Stomach (tissue), 4 donors: ENCODE data around the gene PIK3R6.

Source experiments
- EP300 ChIP-seq: sonication (generic); formaldehyde crosslinking; IDR thresholded peaks from one replicate; pipeline ENCODE4 v1.6.1; 2017; ENCODE audit warnings: antibody characterized with exemption
- POLR2A ChIP-seq, 4 donors: fragments of 450-650 bp; IDR thresholded peaks; one replicate each; pipeline ENCODE4 v1.6.1; 2016; ENCODE audit warnings: antibody characterized with exemption in 4 of 4, control low read depth in 2 of 4, mild to moderate bottlenecking in 1 of 4, moderate library complexity in 1 of 4
- POLR2AphosphoS5 ChIP-seq, 3 donors: sonication (generic); formaldehyde crosslinking; IDR thresholded peaks; one replicate each; pipeline ENCODE4 v1.6.1; 2016; ENCODE audit warnings: antibody characterized with exemption in 3 of 3
- TF ChIP-seq, protein P1 (sequence below), 7 experiments: fragments of 450-650 bp in 4 of 7; fragments of 200-600 bp in 3 of 7; sonication (generic) in 3 of 7; IDR thresholded peaks; one replicate each; pipeline ENCODE4 v1.5.1; 2016 to 2019; ENCODE audit warnings: antibody characterized with exemption in 7 of 7, control low read depth in 2 of 7, mild to moderate bottlenecking in 1 of 7

- TF ChIP-seq, protein P1, sequence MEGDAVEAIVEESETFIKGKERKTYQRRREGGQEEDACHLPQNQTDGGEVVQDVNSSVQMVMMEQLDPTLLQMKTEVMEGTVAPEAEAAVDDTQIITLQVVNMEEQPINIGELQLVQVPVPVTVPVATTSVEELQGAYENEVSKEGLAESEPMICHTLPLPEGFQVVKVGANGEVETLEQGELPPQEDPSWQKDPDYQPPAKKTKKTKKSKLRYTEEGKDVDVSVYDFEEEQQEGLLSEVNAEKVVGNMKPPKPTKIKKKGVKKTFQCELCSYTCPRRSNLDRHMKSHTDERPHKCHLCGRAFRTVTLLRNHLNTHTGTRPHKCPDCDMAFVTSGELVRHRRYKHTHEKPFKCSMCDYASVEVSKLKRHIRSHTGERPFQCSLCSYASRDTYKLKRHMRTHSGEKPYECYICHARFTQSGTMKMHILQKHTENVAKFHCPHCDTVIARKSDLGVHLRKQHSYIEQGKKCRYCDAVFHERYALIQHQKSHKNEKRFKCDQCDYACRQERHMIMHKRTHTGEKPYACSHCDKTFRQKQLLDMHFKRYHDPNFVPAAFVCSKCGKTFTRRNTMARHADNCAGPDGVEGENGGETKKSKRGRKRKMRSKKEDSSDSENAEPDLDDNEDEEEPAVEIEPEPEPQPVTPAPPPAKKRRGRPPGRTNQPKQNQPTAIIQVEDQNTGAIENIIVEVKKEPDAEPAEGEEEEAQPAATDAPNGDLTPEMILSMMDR (IDR thresholded peaks at IDR 0.05), result no peak
- TF ChIP-seq POLR2A (IDR thresholded peaks at IDR 0.05), result no peak
- no peak for TF ChIP-seq EP300
- TF ChIP-seq POLR2AphosphoS5 (IDR thresholded peaks at IDR 0.05), result no peak
These were observed 47.0 kb downstream of the PIK3R6 start for GRCh38 chr17:8820311-8821010.
